Loucy (cell line): ENCODE data around the gene FNDC10.

ENCODE experiments used
- H2AFZ ChIP-seq: fragments of 200-600 bp; sonication (generic); 2 replicates; pipeline ENCODE4 v1.6.0; 2016; ENCODE audit warnings: antibody characterized with exemption, mild to moderate bottlenecking, low read length, moderate library complexity
- H3F3A ChIP-seq: fragments of 200-600 bp; 2 replicates; pipeline ENCODE4 v1.6.0; 2016; ENCODE audit warnings: antibody characterized with exemption, low read depth, mild to moderate bottlenecking
- H3K27me3 ChIP-seq: fragments of 200-600 bp; sonication (generic); 2 replicates; pipeline ENCODE4 v1.6.1; 2014; ENCODE audit warnings: low read length, mild to moderate bottlenecking; ENCODE audit not compliant: insufficient read depth, poor library complexity, severe bottlenecking
- H3K36me3 ChIP-seq: fragments of 200-600 bp; sonication (generic); 2 replicates; pipeline ENCODE4 v1.6.1; 2016; ENCODE audit warnings: low read length; ENCODE audit not compliant: insufficient read depth
- H3K4me1 ChIP-seq: fragments of 200-600 bp; sonication (generic); 2 replicates; pipeline ENCODE4 v1.5.1; 2014; ENCODE audit warnings: low read length, mild to moderate bottlenecking; ENCODE audit not compliant: insufficient read depth, poor library complexity, severe bottlenecking
- H3K4me2 ChIP-seq: fragments of 200-600 bp; sonication (generic); 2 replicates; pipeline ENCODE4 v1.6.0; 2014; ENCODE audit warnings: antibody characterized with exemption, low read length, low read depth, mild to moderate bottlenecking; ENCODE audit not compliant: poor library complexity, severe bottlenecking
- H3K4me3 ChIP-seq: fragments of 200-600 bp; sonication (generic); 2 replicates; pipeline ENCODE4 v1.5.1; 2014; ENCODE audit warnings: low read length, mild to moderate bottlenecking, mixed read lengths; ENCODE audit not compliant: poor library complexity, severe bottlenecking
- H3K79me2 ChIP-seq: fragments of 200-600 bp; sonication (generic); 2 replicates; pipeline ENCODE4 v1.6.1; 2014; ENCODE audit warnings: low read length; ENCODE audit not compliant: insufficient read depth
- H3K9ac ChIP-seq: fragments of 200-600 bp; sonication (generic); 2 replicates; pipeline ENCODE4 v1.6.0; 2014; ENCODE audit warnings: mild to moderate bottlenecking, low read depth, low read length, moderate library complexity; ENCODE audit not compliant: poor library complexity, severe bottlenecking
- H3K9me2 ChIP-seq: fragments of 200-600 bp; sonication (generic); replicated peaks from 2 replicates; pipeline ENCODE4 v1.6.1; 2016; ENCODE audit warnings: low read depth, low read length, mixed read lengths
- H3K9me3 ChIP-seq: fragments of 200-600 bp; sonication (generic); 2 replicates; pipeline ENCODE4 v1.6.1; 2014; ENCODE audit warnings: mild to moderate bottlenecking, antibody characterized with exemption, low read length, low read depth; ENCODE audit not compliant: insufficient read depth
- H4K20me1 ChIP-seq: fragments of 200-600 bp; sonication (generic); 2 replicates; pipeline ENCODE4 v1.6.0; 2014; ENCODE audit warnings: antibody characterized with exemption, low read length, mild to moderate bottlenecking; ENCODE audit not compliant: insufficient read depth, poor library complexity, severe bottlenecking
- CTCF ChIP-seq: fragments of 200-600 bp; sonication (generic); conservative IDR thresholded peaks from 2 replicates; pipeline ENCODE4 v1.5.1; 2014; ENCODE audit warnings: mild to moderate bottlenecking, antibody characterized with exemption, low read length
- EZH2phosphoT487 ChIP-seq: fragments of 200-600 bp; IDR thresholded peaks from 2 replicates; pipeline ENCODE4 v1.6.1; 2018; ENCODE audit warnings: antibody characterized with exemption, mild to moderate bottlenecking, moderate library complexity, borderline replicate concordance

Gene FNDC10

GRCh38 chr1:1562556-1563195 is 37.3 kb downstream of the FNDC10 start:
- no peak overlapping the region for H3K4me2 ChIP-seq
- H3K4me1 ChIP-seq, result no peaks in the 10 kb centered on the region
- H2AFZ ChIP-seq, result no peak overlapping the region
- no peaks in the 10 kb centered on the region for H3K9me2 ChIP-seq
- H3F3A ChIP-seq, result no peaks in the 10 kb centered on the region
- H3K9ac ChIP-seq, result no peak overlapping the region
- H3K4me3 ChIP-seq, result no peak overlapping the region
- H3K36me3 ChIP-seq, result peaks cover 54% of the 10 kb centered on the region; the same call in 1 of the 2 replicates
- H3K9me3 ChIP-seq, result no peaks in the 10 kb centered on the region
- H3K79me2 ChIP-seq, result peaks cover 34% of the 10 kb centered on the region
- H3K27me3 ChIP-seq, result no peaks in the 10 kb centered on the region
- TF ChIP-seq EZH2phosphoT487, result no peak
- H4K20me1 ChIP-seq, result peaks cover 25% of the 10 kb centered on the region

GRCh38 chr1:1561801-1562470 is 38.0 kb downstream of the FNDC10 start:
- Histone ChIP-seq H3F3A (no peaks in the 10 kb centered on the region), H3K4me2 (no peak overlapping the region), H3K4me3 (no peak overlapping the region), H3K36me3 (peaks cover 51% of the 10 kb centered on the region; the same call in 1 of the 2 replicates), H2AFZ (no peak overlapping the region), H4K20me1 (peaks cover 20% of the 10 kb centered on the region), H3K4me1 (no peaks in the 10 kb centered on the region), H3K9me2 (no peaks in the 10 kb centered on the region), H3K9ac (no peak overlapping the region), H3K9me3 (no peaks in the 10 kb centered on the region), H3K27me3 (no peaks in the 10 kb centered on the region), H3K79me2 (peaks cover 27% of the 10 kb centered on the region)
- TF ChIP-seq CTCF, result no peak
- no peak for TF ChIP-seq EZH2phosphoT487

- no peaks in the 10 kb centered on the region for H3K27me3 ChIP-seq
- peaks cover 9% of the 10 kb centered on the region for H3K79me2 ChIP-seq
- TF ChIP-seq CTCF (no peak), EZH2phosphoT487 (no peak)
- no peaks in the 10 kb centered on the region for H3K9me3 ChIP-seq
- no peaks in the 10 kb centered on the region for H3K9me2 ChIP-seq
- no peak overlapping the region for H3K4me2 ChIP-seq
- H3K9ac ChIP-seq, result no peak overlapping the region
- H3K36me3 ChIP-seq, result peaks cover 44% of the 10 kb centered on the region; the same call in 1 of the 2 replicates
- H3K4me3 ChIP-seq, result no peak overlapping the region
- H3F3A ChIP-seq, result no peaks in the 10 kb centered on the region
- no peaks in the 10 kb centered on the region for H3K4me1 ChIP-seq
- peaks cover 5% of the 10 kb centered on the region for H4K20me1 ChIP-seq
- no peak overlapping the region for H2AFZ ChIP-seq
Observed at GRCh38 chr1:1560178-1560577, 39.8 kb downstream of the FNDC10 start.

GRCh38 chr1:1559066-1559465 is 40.9 kb downstream of the FNDC10 start:
- H3K9me3 ChIP-seq, result no peaks in the 10 kb centered on the region
- H3K27me3 ChIP-seq, result no peaks in the 10 kb centered on the region
- no peak overlapping the region for H3K4me2 ChIP-seq
- H4K20me1 ChIP-seq, result peaks cover 3% of the 10 kb centered on the region
- no peaks in the 10 kb centered on the region for H3K4me1 ChIP-seq
- H2AFZ ChIP-seq, result no peak overlapping the region
- peaks cover 35% of the 10 kb centered on the region; the same call in 1 of the 2 replicates for H3K36me3 ChIP-seq
- no peak overlapping the region for H3K9ac ChIP-seq
- no peaks in the 10 kb centered on the region for H3K9me2 ChIP-seq
- H3F3A ChIP-seq, result no peaks in the 10 kb centered on the region
- H3K4me3 ChIP-seq, result no peak overlapping the region
- peaks cover under 1% of the 10 kb centered on the region; the same call in 1 of the 2 replicates for H3K79me2 ChIP-seq
- TF ChIP-seq EZH2phosphoT487 (no peak), CTCF (no peak)
